22Rv1 (cell line): ENCODE measurements around the gene EFHC1.

Source experiments
- ZFX ChIP-seq: fragments of 450-650 bp; IDR thresholded peaks from 2 replicates; pipeline ENCODE4 v1.6.1; 2017; ENCODE audit warnings: antibody characterized with exemption, borderline replicate concordance
- TF ChIP-seq, protein P1 (sequence below): fragments of 450-650 bp; IDR thresholded peaks from 2 replicates; pipeline ENCODE4 v1.5.1; 2017; ENCODE audit warnings: mild to moderate bottlenecking

DNA sequence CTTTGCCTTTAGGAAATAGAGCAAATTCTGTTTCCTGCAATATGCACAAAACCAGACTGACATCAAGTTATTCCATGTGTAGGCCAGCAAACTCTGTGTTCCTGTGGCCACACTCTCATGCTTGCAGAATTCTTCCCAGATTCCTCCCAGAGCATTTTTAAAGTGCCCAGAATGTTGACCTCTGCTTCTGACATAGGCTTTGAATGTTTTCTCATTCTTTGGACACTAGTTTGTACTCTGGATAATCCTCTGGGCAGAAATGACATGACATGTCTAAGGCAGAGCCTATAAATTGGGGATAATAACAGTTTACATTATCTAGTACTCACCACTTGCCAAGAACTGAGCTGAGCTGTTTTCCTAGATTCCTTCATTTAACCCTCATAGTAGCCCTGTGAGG is 9.2 kb upstream of the EFHC1 start:
- TF ChIP-seq, protein P1, sequence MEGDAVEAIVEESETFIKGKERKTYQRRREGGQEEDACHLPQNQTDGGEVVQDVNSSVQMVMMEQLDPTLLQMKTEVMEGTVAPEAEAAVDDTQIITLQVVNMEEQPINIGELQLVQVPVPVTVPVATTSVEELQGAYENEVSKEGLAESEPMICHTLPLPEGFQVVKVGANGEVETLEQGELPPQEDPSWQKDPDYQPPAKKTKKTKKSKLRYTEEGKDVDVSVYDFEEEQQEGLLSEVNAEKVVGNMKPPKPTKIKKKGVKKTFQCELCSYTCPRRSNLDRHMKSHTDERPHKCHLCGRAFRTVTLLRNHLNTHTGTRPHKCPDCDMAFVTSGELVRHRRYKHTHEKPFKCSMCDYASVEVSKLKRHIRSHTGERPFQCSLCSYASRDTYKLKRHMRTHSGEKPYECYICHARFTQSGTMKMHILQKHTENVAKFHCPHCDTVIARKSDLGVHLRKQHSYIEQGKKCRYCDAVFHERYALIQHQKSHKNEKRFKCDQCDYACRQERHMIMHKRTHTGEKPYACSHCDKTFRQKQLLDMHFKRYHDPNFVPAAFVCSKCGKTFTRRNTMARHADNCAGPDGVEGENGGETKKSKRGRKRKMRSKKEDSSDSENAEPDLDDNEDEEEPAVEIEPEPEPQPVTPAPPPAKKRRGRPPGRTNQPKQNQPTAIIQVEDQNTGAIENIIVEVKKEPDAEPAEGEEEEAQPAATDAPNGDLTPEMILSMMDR = no peak
- TF ChIP-seq ZFX = no peak
